Liver (tissue), 9 donors: Measurements from ENCODE around the gene PDE4D. TPM values are rescaled to one million over a fixed set of nuclear protein-coding genes. Genes with fewer than 3 reads are reported as not detected.

Experiments used
- DNase-seq: peaks from one replicate; pipeline ENCODE4 v3.0.0-alpha.2; 2017; ENCODE audit warnings: low spot score
- H3K27ac ChIP-seq, 2 donors: one replicate each; pipeline ENCODE4 v1.7.0; 2013; ENCODE audit warnings: inconsistent platforms in 2 of 2, low read length in 2 of 2, control low read depth in 1 of 2, low read depth in 1 of 2, mild to moderate bottlenecking in 1 of 2
- H3K27me3 ChIP-seq, 4 donors: one replicate each; pipeline versions ENCODE4 v1.6.1 to v1.7.0; 2013; ENCODE audit warnings: low read length in 3 of 4, inconsistent platforms in 1 of 4, mild to moderate bottlenecking in 1 of 4, moderate library complexity in 1 of 4; ENCODE audit not compliant: control insufficient read depth in 4 of 4, insufficient read depth in 4 of 4
- H3K36me3 ChIP-seq, 4 donors: one replicate each; pipeline versions ENCODE4 v1.6.1 to v1.7.0; 2013; ENCODE audit warnings: low read length in 3 of 4, mild to moderate bottlenecking in 3 of 4, low read depth in 1 of 4, moderate library complexity in 1 of 4; ENCODE audit not compliant: control insufficient read depth in 4 of 4, insufficient read depth in 3 of 4
- H3K4me1 ChIP-seq, 4 donors: one replicate each; pipeline versions ENCODE4 v1.6.1 to v1.7.0; 2013; ENCODE audit warnings: low read length in 3 of 4, mild to moderate bottlenecking in 3 of 4, moderate library complexity in 1 of 4; ENCODE audit not compliant: control insufficient read depth in 4 of 4, insufficient read depth in 4 of 4
- H3K4me3 ChIP-seq, 3 donors: one replicate each; pipeline versions ENCODE4 v1.6.1 to v1.7.0; 2013; ENCODE audit warnings: low read length in 3 of 3, control low read depth in 1 of 3, low read depth in 1 of 3, mild to moderate bottlenecking in 1 of 3
- H3K9ac ChIP-seq, 2 donors: one replicate each; pipeline ENCODE4 v1.7.0; 2013; ENCODE audit warnings: low read length in 2 of 2, mild to moderate bottlenecking in 2 of 2, moderate library complexity in 2 of 2, control low read depth in 1 of 2, low read depth in 1 of 2
- H3K9me3 ChIP-seq, 4 donors: one replicate each; pipeline versions ENCODE4 v1.6.1 to v1.7.0; 2013; ENCODE audit warnings: low read length in 3 of 4; ENCODE audit not compliant: control insufficient read depth in 4 of 4
- EGR1 ChIP-seq, 2 donors: IDR thresholded peaks; 2 replicates each; pipeline ENCODE4 v1.6.1; 2016 to 2018; ENCODE audit warnings: antibody characterized with exemption in 2 of 2, low read depth in 2 of 2
- FOXA2 ChIP-seq: IDR thresholded peaks from 2 replicates; pipeline ENCODE4 v1.6.1; 2016; ENCODE audit warnings: antibody characterized with exemption
- GABPA ChIP-seq, 2 donors: IDR thresholded peaks in 1 of 2; conservative IDR thresholded peaks in 1 of 2; 2 replicates each; pipeline ENCODE4 v1.6.1; 2016; ENCODE audit warnings: antibody characterized with exemption in 2 of 2, mild to moderate bottlenecking in 1 of 2, moderate library complexity in 1 of 2
- HNF4G ChIP-seq: IDR thresholded peaks from 2 replicates; pipeline ENCODE4 v1.6.1; 2016; ENCODE audit warnings: antibody characterized with exemption
- JUND ChIP-seq, 2 donors: IDR thresholded peaks; 2 replicates each; pipeline ENCODE4 v1.6.1; 2016; ENCODE audit warnings: antibody characterized with exemption in 2 of 2
- MAX ChIP-seq: IDR thresholded peaks from 2 replicates; pipeline ENCODE4 v1.6.1; 2016; ENCODE audit warnings: antibody characterized with exemption
- NR2F2 ChIP-seq: IDR thresholded peaks from 2 replicates; pipeline ENCODE4 v1.6.1; 2016; ENCODE audit warnings: antibody characterized with exemption
- RAD21 ChIP-seq, 2 donors: IDR thresholded peaks; 2 replicates each; pipeline ENCODE4 v1.6.1; 2016; ENCODE audit warnings: antibody characterized with exemption in 2 of 2, mild to moderate bottlenecking in 2 of 2
- RXRA ChIP-seq, 2 donors: IDR thresholded peaks; 2 replicates each; pipeline ENCODE4 v1.6.1; 2017 to 2018; ENCODE audit warnings: antibody characterized with exemption in 2 of 2, mild to moderate bottlenecking in 1 of 2
- SP1 ChIP-seq: IDR thresholded peaks from 2 replicates; pipeline ENCODE4 v1.6.1; 2018; ENCODE audit warnings: antibody characterized with exemption, mild to moderate bottlenecking
- TAF1 ChIP-seq: conservative IDR thresholded peaks from 2 replicates; pipeline ENCODE4 v1.6.1; 2016; ENCODE audit warnings: antibody characterized with exemption, mild to moderate bottlenecking
- YY1 ChIP-seq: IDR thresholded peaks from 2 replicates; pipeline ENCODE4 v1.6.1; 2016; ENCODE audit warnings: antibody characterized with exemption, mild to moderate bottlenecking
- WGBS: extraction: QIAGEN DNeasy Blood & Tissue Kit; methylation state at CpG from one replicate; pipeline ENCODE4 v1.1.7; 2013; 5-methylcytosine and 5-hydroxymethylcytosine counted together
- polyA plus RNA-seq, 2 donors: library from polyadenylated mRNA; stranded (reverse) in 1 of 2; unstranded in 1 of 2; fragments of 200-250 nt in 1 of 2; fragments of >200 nt in 1 of 2; fragmentation: Nextera tagmentation in 1 of 2; extraction: Ambion mirVana in 1 of 2; gene quantifications; one replicate each; pipeline versions ENCODE4 v1.2.1 to v1.2.3, GENCODE V29; 2013 to 2015
- total RNA-seq, 2 donors: library from RNA; depleted of rRNA; stranded (reverse); fragments of >200 nt; gene quantifications; one replicate each; pipeline ENCODE4 v1.2.3, GENCODE V29; 2014
- TF ChIP-seq, protein P1 (sequence below): IDR thresholded peaks from 2 replicates; pipeline ENCODE4 v1.6.1; 2016; ENCODE audit warnings: antibody characterized with exemption, mild to moderate bottlenecking
- TF ChIP-seq, protein P2 (sequence below): fragments of 150-350 bp; IDR thresholded peaks from 2 replicates; pipeline ENCODE4 v1.5.1; 2017; ENCODE audit warnings: improper control_type of control experiment, low read depth, low read length; ENCODE audit not compliant: missing input control
- TF ChIP-seq, protein P3 (sequence below): IDR thresholded peaks from 2 replicates; pipeline ENCODE4 v1.6.1; 2016; ENCODE audit warnings: antibody characterized with exemption
- donor health status: healthy.
- donor health status: healthy.
- donor health status: healthy.
- donor health status: healthy.
- donor health status: healthy.

PDE4D gene
- total and polyA plus RNA-seq, 4 donors = 0.67 to 11.9 (median 6.5) TPM

DNA sequence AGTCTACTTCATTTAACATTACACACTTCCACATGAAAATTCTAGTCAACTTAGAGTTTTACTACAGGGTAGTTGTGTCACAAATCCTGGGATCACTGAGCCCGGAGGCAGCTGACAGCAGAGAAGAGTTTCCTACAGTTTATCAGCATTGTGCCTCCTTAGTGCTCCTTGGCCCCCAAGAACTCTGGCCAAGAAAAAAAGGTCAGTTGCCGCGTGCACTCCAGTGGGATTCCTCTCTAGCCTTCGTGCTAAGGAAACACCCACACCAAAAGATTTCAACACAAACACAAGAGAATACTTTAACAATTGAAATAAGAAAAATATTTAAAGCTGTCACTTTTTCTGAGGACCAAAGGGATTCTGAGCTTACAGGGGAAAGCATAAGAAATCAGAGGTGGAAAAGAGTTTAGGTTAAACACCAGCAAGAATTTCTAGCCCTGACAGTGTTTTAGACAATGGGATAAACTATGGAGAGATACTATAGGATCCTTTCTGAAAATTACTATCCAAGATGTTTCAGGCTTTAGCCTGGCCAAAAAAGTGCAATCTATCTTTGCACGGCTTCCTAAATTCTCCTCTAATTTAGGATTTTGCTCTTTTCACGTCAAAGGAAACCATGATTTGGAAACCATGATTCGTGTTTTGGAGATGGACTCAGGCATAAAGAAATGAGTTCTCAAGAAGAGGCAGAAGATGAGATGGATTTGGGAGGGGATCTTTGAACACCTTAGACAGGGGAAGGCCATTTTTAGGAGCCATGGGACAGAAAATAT is 703.9 kb downstream of the PDE4D start:
- no peaks in the 10 kb centered on the region for H3K9me3 ChIP-seq
- no peaks in the 10 kb centered on the region for H3K4me1 ChIP-seq
- no peaks in the 10 kb centered on the region for H3K27me3 ChIP-seq
- H3K27ac ChIP-seq = no peak overlapping the region
- no peak overlapping the region for H3K4me3 ChIP-seq
- no peak overlapping the region for H3K9ac ChIP-seq
- no peak for DNase-seq
- no peaks in the 10 kb centered on the region for H3K36me3 ChIP-seq
- TF ChIP-seq HNF4G (no peak), NR2F2 (peak; percentile 37)
- 76% methylated on average over 7 of the region's 7 CpGs for WGBS

- no peaks in the 10 kb centered on the region for H3K9me3 ChIP-seq
- DNase-seq = peak; percentile 41
- H3K27ac ChIP-seq = no peak overlapping the region
- H3K4me1 ChIP-seq = no peaks in the 10 kb centered on the region
- peaks cover 0 to 1% (median 0%) of the 10 kb centered on the region in 4 donors for H3K27me3 ChIP-seq
- no peak overlapping the region for H3K9ac ChIP-seq
- H3K4me3 ChIP-seq = no peak overlapping the region
- no peaks in the 10 kb centered on the region for H3K36me3 ChIP-seq
- WGBS = 16% methylated on average over 16 of the region's 16 CpGs
- TF ChIP-seq, protein P1, sequence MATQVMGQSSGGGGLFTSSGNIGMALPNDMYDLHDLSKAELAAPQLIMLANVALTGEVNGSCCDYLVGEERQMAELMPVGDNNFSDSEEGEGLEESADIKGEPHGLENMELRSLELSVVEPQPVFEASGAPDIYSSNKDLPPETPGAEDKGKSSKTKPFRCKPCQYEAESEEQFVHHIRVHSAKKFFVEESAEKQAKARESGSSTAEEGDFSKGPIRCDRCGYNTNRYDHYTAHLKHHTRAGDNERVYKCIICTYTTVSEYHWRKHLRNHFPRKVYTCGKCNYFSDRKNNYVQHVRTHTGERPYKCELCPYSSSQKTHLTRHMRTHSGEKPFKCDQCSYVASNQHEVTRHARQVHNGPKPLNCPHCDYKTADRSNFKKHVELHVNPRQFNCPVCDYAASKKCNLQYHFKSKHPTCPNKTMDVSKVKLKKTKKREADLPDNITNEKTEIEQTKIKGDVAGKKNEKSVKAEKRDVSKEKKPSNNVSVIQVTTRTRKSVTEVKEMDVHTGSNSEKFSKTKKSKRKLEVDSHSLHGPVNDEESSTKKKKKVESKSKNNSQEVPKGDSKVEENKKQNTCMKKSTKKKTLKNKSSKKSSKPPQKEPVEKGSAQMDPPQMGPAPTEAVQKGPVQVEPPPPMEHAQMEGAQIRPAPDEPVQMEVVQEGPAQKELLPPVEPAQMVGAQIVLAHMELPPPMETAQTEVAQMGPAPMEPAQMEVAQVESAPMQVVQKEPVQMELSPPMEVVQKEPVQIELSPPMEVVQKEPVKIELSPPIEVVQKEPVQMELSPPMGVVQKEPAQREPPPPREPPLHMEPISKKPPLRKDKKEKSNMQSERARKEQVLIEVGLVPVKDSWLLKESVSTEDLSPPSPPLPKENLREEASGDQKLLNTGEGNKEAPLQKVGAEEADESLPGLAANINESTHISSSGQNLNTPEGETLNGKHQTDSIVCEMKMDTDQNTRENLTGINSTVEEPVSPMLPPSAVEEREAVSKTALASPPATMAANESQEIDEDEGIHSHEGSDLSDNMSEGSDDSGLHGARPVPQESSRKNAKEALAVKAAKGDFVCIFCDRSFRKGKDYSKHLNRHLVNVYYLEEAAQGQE = no peak
- TF ChIP-seq, protein P2, sequence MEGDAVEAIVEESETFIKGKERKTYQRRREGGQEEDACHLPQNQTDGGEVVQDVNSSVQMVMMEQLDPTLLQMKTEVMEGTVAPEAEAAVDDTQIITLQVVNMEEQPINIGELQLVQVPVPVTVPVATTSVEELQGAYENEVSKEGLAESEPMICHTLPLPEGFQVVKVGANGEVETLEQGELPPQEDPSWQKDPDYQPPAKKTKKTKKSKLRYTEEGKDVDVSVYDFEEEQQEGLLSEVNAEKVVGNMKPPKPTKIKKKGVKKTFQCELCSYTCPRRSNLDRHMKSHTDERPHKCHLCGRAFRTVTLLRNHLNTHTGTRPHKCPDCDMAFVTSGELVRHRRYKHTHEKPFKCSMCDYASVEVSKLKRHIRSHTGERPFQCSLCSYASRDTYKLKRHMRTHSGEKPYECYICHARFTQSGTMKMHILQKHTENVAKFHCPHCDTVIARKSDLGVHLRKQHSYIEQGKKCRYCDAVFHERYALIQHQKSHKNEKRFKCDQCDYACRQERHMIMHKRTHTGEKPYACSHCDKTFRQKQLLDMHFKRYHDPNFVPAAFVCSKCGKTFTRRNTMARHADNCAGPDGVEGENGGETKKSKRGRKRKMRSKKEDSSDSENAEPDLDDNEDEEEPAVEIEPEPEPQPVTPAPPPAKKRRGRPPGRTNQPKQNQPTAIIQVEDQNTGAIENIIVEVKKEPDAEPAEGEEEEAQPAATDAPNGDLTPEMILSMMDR = peak; percentile 81
- TF ChIP-seq RAD21 (IDR thresholded peaks at IDR 0.05) = peak; percentile 96 to 97
These were observed 704.9 kb downstream of the PDE4D start for GRCh38 chr5:59188419-59189225.

- H3K27ac ChIP-seq = no peak overlapping the region
- no peak overlapping the region for H3K4me3 ChIP-seq
- TF ChIP-seq YY1 = no peak
- TF ChIP-seq NR2F2 = no peak
- TF ChIP-seq, protein P1 = no peak
- TF ChIP-seq RXRA (IDR thresholded peaks at IDR 0.05) = no peak
- no peak for TF ChIP-seq FOXA2
- no peak for TF ChIP-seq RAD21 (IDR thresholded peaks at IDR 0.05)
- TF ChIP-seq EGR1 (IDR thresholded peaks at IDR 0.05; ENCODE audit: low read depth in 2 of 2) = no peak
- no peak for TF ChIP-seq TAF1
- no peak for TF ChIP-seq MAX
- no peak for TF ChIP-seq JUND (IDR thresholded peaks at IDR 0.05)
- TF ChIP-seq HNF4G = no peak
- no peak for TF ChIP-seq GABPA (IDR thresholded peaks at IDR 0.05 in 1 of 2, conservative IDR thresholded peaks at IDR 0.05 in 1 of 2)
- TF ChIP-seq, protein P3, sequence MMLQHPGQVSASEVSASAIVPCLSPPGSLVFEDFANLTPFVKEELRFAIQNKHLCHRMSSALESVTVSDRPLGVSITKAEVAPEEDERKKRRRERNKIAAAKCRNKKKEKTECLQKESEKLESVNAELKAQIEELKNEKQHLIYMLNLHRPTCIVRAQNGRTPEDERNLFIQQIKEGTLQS = no peak
- TF ChIP-seq SP1 = no peak
These were observed 705.7 kb downstream of the PDE4D start for GRCh38 chr5:59187857-59188256.

More at GRCh38 chr5:59187857-59188256, 705.7 kb downstream of the PDE4D start:
- 47% methylated on average over 4 of the region's 4 CpGs for WGBS
- DNase-seq = no peak
- no peaks in the 10 kb centered on the region for H3K36me3 ChIP-seq
- H3K9me3 ChIP-seq = no peaks in the 10 kb centered on the region
- no peaks in the 10 kb centered on the region for H3K4me1 ChIP-seq
- no peak overlapping the region for H3K9ac ChIP-seq
- H3K27me3 ChIP-seq = peaks cover 0 to 2% (median 0%) of the 10 kb centered on the region in 4 donors
